ENCODE data around the gene MPRIP.

DNA sequence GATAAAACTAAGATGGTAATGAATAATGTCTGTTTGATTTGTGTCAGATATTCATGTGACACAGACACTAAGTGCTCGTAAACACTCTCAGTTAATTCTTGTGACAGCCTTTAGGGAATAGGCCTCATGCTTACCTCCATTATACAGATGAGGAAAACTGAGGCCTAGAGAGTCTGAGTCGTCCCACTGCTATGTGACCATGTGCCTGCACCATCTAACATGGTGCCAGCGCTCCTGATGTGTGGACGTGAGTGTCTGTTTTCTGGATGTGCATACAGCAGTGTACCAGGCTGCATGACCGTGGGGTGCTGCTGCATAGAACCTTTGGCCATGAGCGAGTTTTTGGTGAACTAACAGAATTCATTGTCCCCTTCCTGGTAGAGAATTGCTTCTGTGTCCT lies 61.8 kb downstream of the MPRIP start:
- TF ChIP-seq POLR2A (IDR thresholded peaks at IDR 0.05) (no peak), CTCF (IDR thresholded peaks at IDR 0.05) (no peak), EP300 (IDR thresholded peaks at IDR 0.05) (no peak)
